SU-DHL-6 (cell line): Measurements from ENCODE around the gene FRY.

Experiments used
- H2AFZ ChIP-seq: fragments of 200-600 bp; sonication (generic); 2 replicates; pipeline ENCODE4 v1.6.1; 2014; ENCODE audit warnings: low read depth, mild to moderate bottlenecking, moderate library complexity, mixed read lengths, antibody characterized with exemption, low read length; ENCODE audit not compliant: severe bottlenecking
- H3F3A ChIP-seq: fragments of 200-600 bp; shearing (Covaris generic); 2 replicates; pipeline ENCODE4 v1.6.0; 2016; ENCODE audit warnings: antibody characterized with exemption, mild to moderate bottlenecking; ENCODE audit not compliant: insufficient read depth
- H3K27ac ChIP-seq: fragments of 200-600 bp; sonication (generic); 2 replicates; pipeline ENCODE4 v1.5.1; 2016; ENCODE audit warnings: low read depth, mild to moderate bottlenecking, low read length, moderate library complexity, mixed read lengths
- H3K27me3 ChIP-seq: fragments of 200-600 bp; sonication (generic), shearing (Covaris generic); 2 replicates; pipeline ENCODE4 v1.6.0; 2014; ENCODE audit warnings: mild to moderate bottlenecking, low read length
- H3K36me3 ChIP-seq: fragments of 200-600 bp; sonication (generic); 2 replicates; pipeline ENCODE4 v1.6.1; 2014; ENCODE audit warnings: mild to moderate bottlenecking, low read length, mixed read lengths
- H3K4me2 ChIP-seq: fragments of 300-600, 200-600 bp; shearing (Covaris generic), sonication (generic); 2 replicates; pipeline ENCODE4 v1.6.0; 2014; ENCODE audit warnings: low read length, low read depth, mild to moderate bottlenecking; ENCODE audit not compliant: poor library complexity, severe bottlenecking
- H3K4me3 ChIP-seq: fragments of 200-600 bp; sonication (generic); 2 replicates; pipeline ENCODE4 v1.5.1; 2014; ENCODE audit warnings: antibody characterized with exemption, low read length, mild to moderate bottlenecking, mixed read lengths; ENCODE audit not compliant: insufficient read depth, poor library complexity, severe bottlenecking
- H3K79me2 ChIP-seq: fragments of 200-600 bp; sonication (generic); 2 replicates; pipeline ENCODE4 v1.6.1; 2014; ENCODE audit warnings: mild to moderate bottlenecking, low read length, moderate library complexity; ENCODE audit not compliant: insufficient read depth
- H3K9ac ChIP-seq: fragments of 200-600 bp; sonication (generic); 2 replicates; pipeline ENCODE4 v1.7.0; 2014; ENCODE audit warnings: mild to moderate bottlenecking, low read length
- H3K9me2 ChIP-seq: fragments of 200-600 bp; sonication (generic); replicated peaks from 2 replicates; pipeline ENCODE4 v1.6.1; 2014; ENCODE audit warnings: low read length; ENCODE audit not compliant: insufficient read depth
- H3K9me3 ChIP-seq: fragments of 200-600 bp; sonication (generic); 2 replicates; pipeline ENCODE4 v1.6.1; 2014; ENCODE audit warnings: low read length, mixed read lengths; ENCODE audit not compliant: insufficient read depth
- H4K20me1 ChIP-seq: fragments of 200-600 bp; sonication (generic); 2 replicates; pipeline ENCODE4 v1.6.1; 2014; ENCODE audit warnings: low read depth, mild to moderate bottlenecking, antibody characterized with exemption, low read length, moderate library complexity, mixed read lengths
- CTCF ChIP-seq: fragments of 200-600 bp; sonication (generic); IDR thresholded peaks from one replicate; pipeline ENCODE4 v1.5.1; 2017; ENCODE audit warnings: antibody characterized with exemption, mild to moderate bottlenecking, low read length, moderate library complexity; ENCODE audit not compliant: insufficient read depth, poor library complexity, severe bottlenecking
- EZH2phosphoT487 ChIP-seq: fragments of 200-600 bp; sonication (generic), shearing (Covaris generic); conservative IDR thresholded peaks from 2 replicates; pipeline ENCODE4 v1.6.1; 2018; ENCODE audit warnings: mild to moderate bottlenecking, antibody characterized with exemption, low read length, moderate library complexity, mixed read lengths

Gene FRY

GRCh38 chr13:32107973-32108372 lies 76.4 kb downstream of the FRY start:
- H4K20me1 ChIP-seq = no peaks in the 10 kb centered on the region
- no peaks in the 10 kb centered on the region for H3K9me2 ChIP-seq
- H3F3A ChIP-seq = no peaks in the 10 kb centered on the region
- H2AFZ ChIP-seq = no peak overlapping the region
- H3K9me3 ChIP-seq = no peaks in the 10 kb centered on the region
- H3K27ac ChIP-seq = no peak overlapping the region
- no peak overlapping the region for H3K4me3 ChIP-seq
- no peak for TF ChIP-seq CTCF
- TF ChIP-seq EZH2phosphoT487 = no peak
- H3K79me2 ChIP-seq = no peaks in the 10 kb centered on the region
- no peaks in the 10 kb centered on the region for H3K36me3 ChIP-seq
- no peaks in the 10 kb centered on the region for H3K27me3 ChIP-seq
- no peak overlapping the region for H3K4me2 ChIP-seq
- no peak overlapping the region for H3K9ac ChIP-seq

- no peak overlapping the region for H3K4me3 ChIP-seq
- H3K36me3 ChIP-seq = no peaks in the 10 kb centered on the region
- no peaks in the 10 kb centered on the region for H3K79me2 ChIP-seq
- H4K20me1 ChIP-seq = no peaks in the 10 kb centered on the region
- H2AFZ ChIP-seq = no peak overlapping the region
- H3K27ac ChIP-seq = no peak overlapping the region
- H3F3A ChIP-seq = no peaks in the 10 kb centered on the region
- H3K4me2 ChIP-seq = no peak overlapping the region
- no peaks in the 10 kb centered on the region for H3K9me2 ChIP-seq
- TF ChIP-seq EZH2phosphoT487 (no peak), CTCF (no peak)
- H3K9me3 ChIP-seq = no peaks in the 10 kb centered on the region
- H3K9ac ChIP-seq = no peak overlapping the region
- no peaks in the 10 kb centered on the region for H3K27me3 ChIP-seq
Measured at GRCh38 chr13:32113532-32113931, 82.0 kb downstream of the FRY start.

- H3K79me2 ChIP-seq = no peaks in the 10 kb centered on the region
- no peaks in the 10 kb centered on the region for H3K36me3 ChIP-seq
- no peaks in the 10 kb centered on the region for H3K9me3 ChIP-seq
- no peaks in the 10 kb centered on the region for H4K20me1 ChIP-seq
- H2AFZ ChIP-seq = no peak overlapping the region
- no peak overlapping the region for H3K4me2 ChIP-seq
- no peak overlapping the region for H3K4me3 ChIP-seq
- H3K27ac ChIP-seq = no peak overlapping the region
- no peaks in the 10 kb centered on the region for H3K27me3 ChIP-seq
- H3F3A ChIP-seq = no peaks in the 10 kb centered on the region
- H3K9ac ChIP-seq = no peak overlapping the region
- H3K9me2 ChIP-seq = no peaks in the 10 kb centered on the region
- TF ChIP-seq EZH2phosphoT487 (no peak), CTCF (no peak)
Measured at GRCh38 chr13:32114284-32114950, 82.8 kb downstream of the FRY start.
